Caco-2 (cell line): ENCODE measurements around the gene KATNAL1. TPM values are rescaled to one million over a fixed set of nuclear protein-coding genes. Genes with fewer than 3 reads are reported as not detected.

ENCODE experiments used
- Bru-seq: library from RNA; stranded (reverse); fragments of 400-500 nt; gene quantifications from one replicate; lab custom pipeline; 2021; lab: Mats Ljungman, UMichigan
- BruChase-seq, 2 experiments: library from RNA; stranded (reverse); fragments of 400-500 nt; gene quantifications; one replicate each; lab custom pipeline; 2021; lab: Mats Ljungman, UMichigan
- BruUV-seq: library from RNA; stranded (reverse); fragments of 400-500 nt; replicated peaks from 2 replicates; lab custom pipeline; 2021; lab: Mats Ljungman, UMichigan
- CTCF ChIA-PET: fragments of 300-600 bp; sonication (Branson Sonifier 250); formaldehyde crosslinking; loops from one replicate; lab custom pipeline; 2022; ENCODE audit warnings: antibody characterized with exemption; lab: Charles Lee
- POLR2A ChIA-PET: fragments of 300-600 bp; sonication (Branson Sonifier 250); formaldehyde crosslinking; loops from one replicate; lab custom pipeline; 2022; ENCODE audit warnings: antibody characterized with exemption; lab: Charles Lee
- DNase-seq, 2 experiments: peaks; one replicate each; pipeline versions ENCODE4 v3.0.0 to v3.0.0-alpha.2; 2020 to 2022
- H3K27me3 ChIP-seq: replicated peaks from 2 replicates; pipeline ENCODE4 v1.6.0; 2011; ENCODE audit warnings: low read length; ENCODE audit not compliant: control insufficient read depth, insufficient read depth
- H3K36me3 ChIP-seq: 2 replicates; pipeline ENCODE4 v1.5.1; 2011; ENCODE audit warnings: low read length; ENCODE audit not compliant: control insufficient read depth, insufficient read depth
- H3K4me1 ChIP-seq: fragments of 250-450 bp; sonication (Bioruptor Pico); 2 replicates; pipeline ENCODE4 v1.5.1; 2020; ENCODE audit warnings: mild to moderate bottlenecking
- H3K4me3 ChIP-seq: 2 replicates; pipeline ENCODE4 v1.5.1; 2011; ENCODE audit warnings: low read depth, mild to moderate bottlenecking, control low read depth, low read length
- H3K9me3 ChIP-seq: fragments of 250-450 bp; sonication (Bioruptor Pico); 2 replicates; pipeline ENCODE4 v1.5.1; 2020; ENCODE audit warnings: mild to moderate bottlenecking, moderate library complexity
- H3K27ac Mint-ChIP-seq: one replicate; pipeline ENCODE4 v1.8.0; 2022; ENCODE audit warnings: mixed read lengths; ENCODE audit not compliant: unreplicated experiment
- H3K27me3 Mint-ChIP-seq: one replicate; pipeline ENCODE4 v1.8.0; 2022; ENCODE audit warnings: mixed read lengths; ENCODE audit not compliant: insufficient read depth, unreplicated experiment
- H3K36me3 Mint-ChIP-seq: one replicate; pipeline ENCODE4 v1.8.0; 2022; ENCODE audit warnings: mild to moderate bottlenecking, mixed read lengths; ENCODE audit not compliant: insufficient read depth, unreplicated experiment
- H3K4me1 Mint-ChIP-seq: one replicate; pipeline ENCODE4 v1.8.0; 2022; ENCODE audit warnings: low read depth, mixed read lengths; ENCODE audit not compliant: unreplicated experiment
- H3K4me3 Mint-ChIP-seq: one replicate; pipeline ENCODE4 v1.8.0; 2022; ENCODE audit warnings: mild to moderate bottlenecking, moderate library complexity, mixed read lengths; ENCODE audit not compliant: unreplicated experiment
- H3K9me3 Mint-ChIP-seq: one replicate; pipeline ENCODE4 v1.8.0; 2022; ENCODE audit warnings: mixed read lengths; ENCODE audit not compliant: unreplicated experiment
- CTCF ChIP-seq, 2 experiments: fragments of 200-600 bp in 1 of 2; IDR thresholded peaks; 1 replicate in 1 of 2; 2 replicates in 1 of 2; pipeline versions ENCODE4 v1.5.1 to v1.8.0; 2011 to 2022; ENCODE audit warnings: antibody characterized with exemption in 1 of 2, control low read depth in 1 of 2, inconsistent platforms in 1 of 2, low read depth in 1 of 2, low read length in 1 of 2, mild to moderate bottlenecking in 1 of 2, moderate library complexity in 1 of 2; ENCODE audit not compliant: insufficient read depth in 1 of 2, severe bottlenecking in 1 of 2, unreplicated experiment in 1 of 2
- intact Hi-C: fragments of 100-400 bp; cut with micrococcal nuclease; formaldehyde crosslinking; loops from one replicate; pipeline ENCODE4 v1.10.0; 2022; ENCODE audit not compliant: unreplicated experiment
- long read RNA-seq: library from polyadenylated mRNA; stranded (forward); transcript quantifications from one replicate; pipeline ENCODE4 v2.0.0, GENCODE V29; 2022
- total RNA-seq: library from RNA; stranded (reverse); gene quantifications from 2 replicates; pipeline ENCODE4 v1.2.3, GENCODE V29; 2022

Gene KATNAL1
- total RNA-seq (4.0 and 8.1 TPM in 2 replicates), Bru-seq, nascent RNA (percentile 50 among the genes with signal in this experiment), BruChase-seq, experiment 1, labeled RNA remaining after a 2-hour chase (percentile 54 among the genes with signal in this experiment), BruChase-seq, experiment 2, labeled RNA remaining after a 6-hour chase (percentile 48 among the genes with signal in this experiment)
- long read RNA-seq, full-length matches to known transcripts: 1 of 2 reads
- long read RNA-seq, partial matches to known transcripts: 0 of 2 reads
- long read RNA-seq, other reads (novel, unspliced or antisense): 1 of 2 reads

DNA sequence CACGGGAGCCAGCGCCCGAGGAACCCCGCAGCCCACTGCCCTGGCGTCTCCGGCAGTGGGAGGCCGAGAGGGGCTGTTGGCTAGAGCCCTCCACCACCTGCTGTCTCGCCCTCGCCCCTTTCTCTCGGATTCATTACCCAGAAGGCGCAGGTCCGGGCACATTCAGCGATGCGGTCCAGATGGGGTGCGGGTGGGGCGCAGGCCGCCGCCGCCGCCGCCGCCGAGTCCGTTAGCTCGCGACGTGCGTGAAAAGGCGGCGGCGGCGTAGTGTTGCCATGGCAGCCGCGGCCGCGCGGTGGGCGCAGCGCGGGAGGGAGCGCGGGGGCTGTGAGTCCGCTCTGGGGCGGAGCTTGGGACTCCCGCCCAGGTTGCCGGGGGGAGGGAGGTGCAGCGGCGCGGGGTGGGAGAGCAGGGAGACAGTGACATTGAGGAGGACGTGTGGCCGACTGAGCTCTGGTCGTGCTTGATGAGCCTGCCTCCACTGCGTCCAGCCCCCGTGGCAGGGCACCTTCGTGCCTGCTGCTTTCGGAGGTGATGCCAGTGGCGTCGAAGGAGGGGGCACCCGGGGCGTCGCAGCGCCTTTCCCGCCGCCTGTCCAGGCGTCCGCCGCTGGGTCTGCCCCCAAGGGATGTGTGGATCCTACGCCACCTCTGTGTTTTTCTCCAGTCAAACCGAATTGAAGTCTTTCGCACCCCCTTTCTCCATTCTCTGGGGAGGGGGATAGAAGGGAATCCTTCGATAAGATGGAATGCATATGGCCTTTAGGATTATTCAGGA is at the start of gene KATNAL1:
TSS of gene KATNAL1 (minus strand) at position 358 of the 777 bp plus-strand sequence. CDS start 23,774 bp downstream, outside the sequence.
- H3K4me3 Mint-ChIP-seq: peak within 1 kb of the TSS; percentile 77
- ChIA-PET POLR2A (interaction anchor here (0.6 kb wide), 1 partner anchor 148 kb away, joined by 5 read pairs; no protein-coding TSS in a partner anchor), CTCF (no interaction called here)
- peaks cover 6% of the 10 kb centered on the region for H3K27me3 Mint-ChIP-seq
- Histone ChIP-seq H3K9me3 (no peaks in the 10 kb centered on the region; the same call in 1 of the 2 replicates), H3K4me3 (peak within 1 kb of the TSS; percentile 82), H3K27me3 (no peaks in the 10 kb centered on the region), H3K4me1 (0 out of 2 replicates have a peak, but pooled peaks cover 5% of the 10 kb centered on the region), H3K36me3 (no peaks in the 10 kb centered on the region)
- TF ChIP-seq CTCF (IDR thresholded peaks at IDR 0.05; ENCODE audit: insufficient read depth in 1 of 2, low read depth in 1 of 2, low read length in 1 of 2, severe bottlenecking in 1 of 2, unreplicated experiment in 1 of 2): no peak
- H3K4me1 Mint-ChIP-seq: no peaks in the 10 kb centered on the region
- no TSS peak for BruUV-seq
- DNase-seq: peak; percentile 73 to 77
- H3K27ac Mint-ChIP-seq: peak within 1 kb of the TSS; percentile 51
- intact Hi-C loops: loop anchor here (5.0 to 10.0 kb wide), 3 partner anchors 157 to 365 kb away; partner anchors contain the start of gene HMGB1
- no peaks in the 10 kb centered on the region for H3K36me3 Mint-ChIP-seq
- no peaks in the 10 kb centered on the region for H3K9me3 Mint-ChIP-seq

GRCh38 chr13:30355839-30356238 is 48.5 kb upstream of the KATNAL1 start:
- Histone ChIP-seq H3K4me3 (no peak overlapping the region), H3K27me3 (no peaks in the 10 kb centered on the region), H3K4me1 (peaks cover 3% of the 10 kb centered on the region; the same call in 1 of the 2 replicates), H3K36me3 (no peaks in the 10 kb centered on the region), H3K9me3 (peaks cover 8% of the 10 kb centered on the region; the same call in 1 of the 2 replicates)
- no peak overlapping the region for H3K4me3 Mint-ChIP-seq
- no peaks in the 10 kb centered on the region for H3K4me1 Mint-ChIP-seq
- H3K27ac Mint-ChIP-seq: no peak overlapping the region
- H3K9me3 Mint-ChIP-seq: peaks cover 16% of the 10 kb centered on the region
- TF ChIP-seq CTCF (IDR thresholded peaks at IDR 0.05; ENCODE audit: insufficient read depth in 1 of 2, low read depth in 1 of 2, low read length in 1 of 2, severe bottlenecking in 1 of 2, unreplicated experiment in 1 of 2): no peak
- intact Hi-C loops: no loop called here
- no TSS peak for BruUV-seq
- DNase-seq: no peak
- ChIA-PET POLR2A (no interaction called here), CTCF (no interaction called here)
- no peaks in the 10 kb centered on the region for H3K27me3 Mint-ChIP-seq
- no peaks in the 10 kb centered on the region for H3K36me3 Mint-ChIP-seq

DNA sequence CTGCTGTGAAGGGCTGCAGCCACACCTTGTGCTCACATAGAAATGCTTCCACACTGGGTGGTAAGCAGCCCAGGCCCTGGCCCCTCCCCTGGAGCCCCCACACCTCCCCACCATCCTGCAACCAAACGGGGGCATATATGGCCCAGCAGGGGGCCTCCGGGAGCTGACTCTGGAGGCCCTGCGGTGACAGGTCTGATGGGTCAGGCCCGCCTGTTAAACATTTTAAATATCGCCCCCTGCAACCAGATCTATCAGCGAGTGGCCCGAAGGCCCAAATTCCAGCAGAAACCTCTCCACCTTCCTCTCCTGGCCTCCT is 48.0 kb upstream of the KATNAL1 start:
- no peak overlapping the region for H3K27ac Mint-ChIP-seq
- peak in 1 of 2 experiments; percentile 33 for DNase-seq
- peak in 1 of 2 experiments; percentile 26 for TF ChIP-seq CTCF (IDR thresholded peaks at IDR 0.05; ENCODE audit: insufficient read depth in 1 of 2, low read depth in 1 of 2, low read length in 1 of 2, severe bottlenecking in 1 of 2, unreplicated experiment in 1 of 2)
- BruUV-seq: no TSS peak
- intact Hi-C loops: no loop called here
- H3K36me3 ChIP-seq: no peaks in the 10 kb centered on the region
- ChIA-PET POLR2A (no interaction called here), CTCF (no interaction called here)
- no peaks in the 10 kb centered on the region for H3K36me3 Mint-ChIP-seq
- no peak overlapping the region for H3K4me3 ChIP-seq
- H3K9me3 ChIP-seq: peaks cover 8% of the 10 kb centered on the region; the same call in 1 of the 2 replicates
- peaks cover 16% of the 10 kb centered on the region for H3K9me3 Mint-ChIP-seq
- no peaks in the 10 kb centered on the region for H3K4me1 Mint-ChIP-seq
- no peak overlapping the region for H3K4me3 Mint-ChIP-seq
- H3K4me1 ChIP-seq: peaks cover 3% of the 10 kb centered on the region; the same call in 1 of the 2 replicates
- H3K27me3 ChIP-seq: no peaks in the 10 kb centered on the region
- H3K27me3 Mint-ChIP-seq: no peaks in the 10 kb centered on the region
